ENCODE results near the gene ZMPSTE24.

- TF ChIP-seq CTCF (IDR thresholded peaks at IDR 0.05; ENCODE audit: low read depth, low read length, poor library complexity, severe bottlenecking) (no peak), EZH2phosphoT487 (IDR thresholded peaks at IDR 0.05; ENCODE audit: borderline replicate concordance, low read length) (no peak)
Observed at GRCh38 chr1:40300249-40300567, 42.2 kb downstream of the ZMPSTE24 start.
